ENCODE results near the gene KNDC1.
"Not testable (repeated sequence)": the region's sequence is repeated elsewhere in the genome, so short reads cannot be mapped to it uniquely, and the experiment has no call there.

Gene KNDC1

DNA sequence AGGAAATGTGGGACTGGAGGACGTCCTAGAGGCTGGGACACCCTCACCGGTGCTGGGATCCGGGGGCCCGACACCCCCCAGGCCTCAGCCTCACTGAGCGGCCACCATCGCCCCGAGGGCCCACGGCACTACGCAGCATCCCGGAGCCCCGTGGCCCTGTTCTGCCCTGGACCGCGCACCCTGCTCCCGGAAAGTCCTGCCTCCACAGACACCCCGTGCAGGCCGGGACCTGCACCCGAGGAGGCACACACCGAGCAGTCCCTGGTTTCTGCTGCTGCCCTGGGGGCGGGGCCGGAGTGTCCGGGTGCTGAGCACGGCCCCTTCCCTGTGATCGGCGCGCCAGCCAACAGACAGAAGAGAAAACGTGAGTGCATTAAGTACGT is 18.1 kb upstream of the KNDC1 start:
- DNase-seq, result no peak

GRCh38 chr10:133142523-133143199 is 17.4 kb upstream of the KNDC1 start:
- no peak for DNase-seq

DNA sequence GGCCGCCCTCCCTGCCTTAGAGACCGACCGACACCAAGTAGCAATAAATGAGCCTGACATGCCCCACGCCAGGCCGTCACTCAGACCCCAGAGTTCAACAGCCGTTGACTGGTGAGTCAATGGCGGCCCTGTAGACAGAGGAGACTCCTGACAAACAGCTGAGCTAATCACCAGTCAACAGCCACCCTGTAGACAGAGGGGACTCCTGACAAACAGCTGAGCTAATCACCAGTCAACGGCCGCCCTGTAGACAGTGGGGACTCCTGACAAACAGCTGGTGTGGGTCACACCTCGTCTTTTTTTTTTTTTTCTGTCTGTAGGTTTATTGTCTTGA is 16.9 kb upstream of the KNDC1 start:
- no peak for DNase-seq

DNA sequence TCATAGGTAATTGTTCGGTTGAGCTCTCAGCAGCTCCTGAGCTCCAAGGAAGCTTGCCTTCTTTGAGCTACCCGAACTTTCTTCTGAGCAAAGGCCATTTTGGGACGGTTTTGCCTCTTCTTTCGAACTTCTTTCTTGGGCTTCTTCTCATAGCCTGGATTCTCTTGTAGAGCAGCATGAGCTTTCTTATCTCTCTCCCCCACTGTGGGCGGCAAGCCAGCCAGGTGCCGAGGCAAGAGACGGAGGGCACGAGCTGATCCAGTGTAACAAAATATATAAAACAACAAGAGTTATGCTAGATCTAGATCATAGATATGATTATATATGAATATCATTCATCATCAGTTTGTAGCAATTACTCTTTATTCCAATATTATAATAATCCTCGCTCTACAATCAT is 16.5 kb upstream of the KNDC1 start:
- no peak for DNase-seq

DNA sequence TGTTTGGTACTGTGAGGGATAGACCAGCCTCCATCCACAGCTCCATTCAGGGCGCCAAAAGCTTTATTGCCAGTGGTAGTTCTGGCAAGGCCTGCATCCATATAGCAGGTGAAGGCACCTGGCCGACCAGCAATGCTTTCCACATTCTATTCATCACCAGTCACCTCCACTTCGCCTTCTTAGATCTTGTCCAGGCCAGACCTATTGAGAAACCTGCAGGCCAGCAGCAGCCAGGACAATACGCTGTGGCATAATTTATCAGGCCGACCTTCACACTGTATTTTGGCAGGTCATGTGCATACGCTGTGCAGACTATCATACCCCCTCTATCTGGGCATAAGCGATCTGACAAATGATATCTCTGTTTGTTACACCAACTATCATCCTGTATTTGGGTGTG is 15.2 kb upstream of the KNDC1 start:
- no peak for DNase-seq

DNA sequence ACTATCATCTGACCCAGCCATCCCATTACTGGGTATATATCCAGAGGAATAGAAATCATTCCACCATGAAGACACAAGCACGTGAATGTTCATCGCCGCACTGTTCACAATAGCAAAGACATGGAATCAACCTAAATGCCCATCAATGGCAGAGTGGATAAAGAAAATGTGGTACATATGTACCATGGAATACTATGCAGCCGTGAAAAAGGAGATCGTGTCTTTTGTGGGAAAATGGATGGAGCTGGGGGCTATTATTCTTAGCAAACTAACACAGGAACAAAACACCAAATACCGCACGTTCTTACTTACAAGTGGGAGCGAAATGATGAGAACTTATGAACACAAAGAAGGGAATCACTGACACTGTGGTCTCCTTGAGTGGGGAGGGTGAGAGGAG is 9.8 kb upstream of the KNDC1 start:
- DNase-seq, result no peak

DNA sequence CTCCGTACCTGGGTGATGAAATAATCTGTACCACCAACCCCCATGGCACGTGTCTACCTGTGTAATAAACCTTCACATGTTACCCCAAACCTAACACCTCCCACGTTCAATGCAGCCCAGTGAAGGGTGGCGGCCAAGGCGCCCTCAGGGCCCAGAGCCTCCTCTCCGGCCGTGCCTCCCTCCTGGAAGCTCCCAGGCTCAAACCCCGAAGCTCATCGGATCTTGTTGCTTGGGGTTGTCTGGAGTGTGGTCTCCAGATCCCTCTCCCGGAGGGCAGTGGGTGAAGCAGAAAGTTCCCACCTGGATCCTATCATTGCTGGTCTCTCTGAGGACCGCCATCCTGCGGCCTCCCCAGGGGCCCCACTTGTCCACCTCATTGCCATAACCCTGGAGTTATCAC is 9.4 kb upstream of the KNDC1 start:
- DNase-seq, result no peak

DNA sequence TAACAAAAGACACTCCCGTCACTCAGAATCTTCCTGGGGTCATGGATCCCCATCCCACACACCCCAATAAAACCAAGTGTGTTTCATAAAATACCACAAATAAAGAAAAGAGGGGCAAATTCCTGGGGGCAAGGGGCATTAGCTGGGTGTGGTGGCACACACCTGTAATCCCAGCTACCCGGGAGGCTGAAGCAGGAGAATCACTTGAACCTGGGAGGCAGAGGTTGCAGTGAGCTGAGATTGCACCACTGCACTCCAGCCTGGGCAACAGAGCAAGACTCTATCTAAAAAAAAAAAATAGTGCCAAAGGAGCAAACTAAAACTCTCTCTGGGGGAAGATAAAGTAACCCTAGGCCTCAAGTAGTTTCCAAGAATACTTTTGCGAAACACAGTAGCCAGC is 8.9 kb upstream of the KNDC1 start:
- not testable (repeated sequence) for DNase-seq

DNA sequence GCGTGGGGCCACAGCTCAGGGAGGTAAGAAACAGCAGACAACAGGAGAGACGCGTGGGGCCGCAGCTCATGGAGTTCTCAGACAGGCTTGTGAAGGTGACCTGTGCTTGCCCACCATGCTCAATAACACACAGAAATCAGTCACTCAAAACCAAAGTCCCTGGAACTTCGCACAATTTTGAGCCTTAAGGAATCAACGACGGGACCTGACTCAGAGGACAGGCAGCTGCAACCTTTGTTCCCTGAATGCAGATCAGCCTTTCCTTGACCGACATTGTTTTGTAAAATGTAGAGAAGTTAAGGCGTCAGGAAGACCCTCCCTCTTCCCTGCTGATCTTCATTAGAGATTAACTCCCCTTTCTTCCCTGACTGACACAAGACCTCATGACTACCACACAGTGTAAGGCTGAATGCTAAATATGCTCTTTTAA is 8.5 kb upstream of the KNDC1 start:
- DNase-seq, result no peak

DNA sequence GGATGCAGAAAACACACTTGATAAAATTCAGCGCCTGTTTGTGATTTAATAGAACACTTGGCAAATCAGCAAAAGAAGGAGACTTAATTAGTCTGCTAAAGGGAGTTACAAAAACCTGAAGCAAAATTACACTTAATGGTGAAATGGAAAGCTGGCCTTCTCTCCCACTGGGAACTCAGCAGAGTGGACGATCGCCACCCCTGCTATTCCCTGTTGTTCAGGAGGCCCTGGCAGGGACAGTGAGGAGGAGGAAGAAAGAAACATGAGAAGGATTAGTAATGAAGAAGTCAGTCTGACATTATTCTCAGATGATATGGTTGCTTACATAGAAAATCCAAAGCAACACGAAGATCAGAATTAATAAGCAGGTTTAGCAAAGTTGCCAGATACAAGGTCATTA is 5.6 kb upstream of the KNDC1 start:
- DNase-seq, result no peak

DNA sequence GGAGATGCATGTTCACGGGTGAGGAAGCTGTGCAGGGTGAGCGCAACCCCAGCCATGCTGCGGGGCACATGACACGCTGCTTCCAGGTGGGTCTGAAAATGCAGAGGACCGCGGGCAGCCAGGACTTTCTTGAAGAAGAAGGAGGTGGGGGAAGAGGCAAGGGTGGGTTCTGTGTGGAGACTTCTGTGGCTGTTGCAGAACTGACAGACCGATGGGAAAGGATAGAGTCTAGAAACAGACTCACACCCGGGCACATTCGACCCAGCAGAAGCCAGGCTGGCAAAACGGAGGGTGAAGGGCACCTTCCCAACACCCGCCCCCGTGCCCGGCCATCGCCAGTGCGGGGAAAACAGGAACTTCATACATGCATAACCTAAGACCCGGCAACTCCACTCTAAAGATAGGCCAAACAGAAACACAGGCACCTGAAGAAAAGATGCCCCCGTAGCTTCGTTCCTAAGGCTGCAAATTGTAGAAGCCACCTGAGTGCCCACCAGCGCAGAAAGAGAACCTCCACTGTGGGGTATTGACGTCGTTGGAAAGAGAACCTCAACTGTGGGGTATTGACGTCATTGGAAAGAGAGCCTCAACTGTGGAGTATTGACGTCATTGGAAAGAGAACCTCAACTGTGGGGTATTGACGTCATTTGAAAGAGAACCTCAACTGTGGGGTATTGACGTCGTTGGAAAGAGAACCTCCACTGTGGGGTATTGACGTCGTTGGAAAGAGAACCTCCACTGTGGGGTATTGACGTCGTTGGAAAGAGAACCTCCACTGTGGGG is 4.8 kb upstream of the KNDC1 start:
- DNase-seq, result no peak

DNA sequence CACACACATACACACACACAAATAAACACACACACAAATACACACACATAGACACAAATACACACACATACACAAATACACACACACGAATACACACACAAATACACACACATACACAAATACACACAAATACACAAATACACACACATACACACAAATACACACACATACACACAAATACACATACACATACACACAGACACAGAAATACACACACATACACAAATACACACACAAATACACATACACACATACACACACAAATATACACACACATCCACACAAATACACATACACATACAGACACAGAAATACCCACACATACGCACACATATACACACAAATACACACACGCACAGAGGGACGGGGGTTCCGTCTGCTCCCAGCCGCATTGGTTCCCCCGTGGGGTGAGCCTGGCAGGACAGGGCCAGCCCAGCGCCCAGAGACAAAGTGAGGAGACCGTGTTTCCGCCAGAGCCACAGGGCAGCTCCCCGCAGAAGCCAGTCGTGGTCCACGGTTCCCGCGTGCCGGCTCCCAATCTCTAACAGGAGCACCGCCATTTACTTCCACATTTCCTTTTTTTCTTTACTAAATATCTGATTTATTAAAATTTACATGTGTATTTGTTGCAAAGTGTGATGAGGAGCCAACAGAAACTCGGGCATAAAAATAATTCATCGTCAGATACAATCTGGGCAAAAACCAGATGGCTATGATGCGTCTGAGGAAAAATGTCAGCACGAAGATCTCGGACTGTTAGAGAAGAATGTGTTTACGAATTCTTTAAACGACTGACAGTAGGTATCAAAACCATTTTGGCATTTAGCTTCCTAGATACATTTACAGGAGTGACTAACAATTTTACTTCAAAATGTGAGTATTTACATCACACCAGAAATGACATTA is 3.1 kb upstream of the KNDC1 start:
- DNase-seq, result no peak

- no peak for DNase-seq
These were observed 2.2 kb upstream of the KNDC1 start for GRCh38 chr10:133157662-133158436.

GRCh38 chr10:133158437-133158755 is 1.6 kb upstream of the KNDC1 start:
- no peak for DNase-seq

GRCh38 chr10:133158756-133159610 is 1.0 kb upstream of the KNDC1 start:
- DNase-seq, result no peak

- DNase-seq, result no peak
These were observed 439 bp upstream of the KNDC1 start for GRCh38 chr10:133159611-133159949.

DNA sequence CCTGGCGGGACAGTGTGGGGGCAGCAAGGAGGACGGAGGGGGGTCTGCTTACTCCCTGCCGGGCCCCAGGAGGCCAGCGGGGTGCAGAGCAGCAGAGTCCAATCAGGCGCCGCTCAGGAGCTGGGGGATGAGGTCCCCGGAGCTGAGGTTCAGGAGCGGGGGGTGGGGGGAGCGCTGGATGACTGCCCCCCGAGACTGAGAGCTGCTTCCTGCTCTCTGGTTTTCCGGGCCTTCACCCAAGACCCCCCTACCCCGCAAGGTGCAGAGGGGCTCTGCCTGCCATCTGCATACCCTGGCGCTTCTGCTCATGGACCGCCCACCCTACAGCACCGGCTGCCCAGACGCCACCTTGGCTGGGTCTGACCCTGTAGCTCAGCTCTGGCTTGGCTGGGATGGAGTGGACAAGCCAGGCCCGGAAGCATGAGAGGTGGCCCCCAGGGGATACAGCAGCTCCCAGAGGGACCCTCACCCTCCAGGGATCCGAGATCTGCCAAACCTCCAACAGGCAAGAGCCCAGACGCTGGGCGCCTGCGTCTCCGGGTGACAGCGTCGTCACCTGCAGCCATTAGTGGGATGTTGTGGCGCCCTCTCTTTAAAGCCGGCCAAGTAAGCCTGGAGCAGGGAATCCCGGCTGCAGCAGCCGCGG is 930 bp downstream of the KNDC1 start:
- DNase-seq, result no peak

GRCh38 chr10:133161486-133162109 is 1.6 kb downstream of the KNDC1 start:
- no peak for DNase-seq

GRCh38 chr10:133162178-133162909 is 2.3 kb downstream of the KNDC1 start:
- DNase-seq, result no peak

All from stimulated activated CD4-positive, alpha-beta T cell treated with anti-CD3 and anti-CD28 coated beads, Interleukin-15, amount 100 ng/mL, for 24 hours (primary cell).